ENCODE measurements around the gene ATP6V0B. TPM values are rescaled to one million over a fixed set of nuclear protein-coding genes. Genes with fewer than 3 reads are reported as not detected.

The ATP6V0B gene
- total and polyA plus RNA-seq, 2 of the 4 experiments (the other 2 are of a cell fraction) = 72.1 to 169 TPM

GRCh38 chr1:44027320-44027719 is 52.6 kb downstream of the ATP6V0B start:
- CTCF ChIA-PET = interaction anchor here (1.1 kb wide), 1 partner anchor 21 kb away, joined by 3 read pairs; no protein-coding TSS in a partner anchor
- WGBS, 2 experiments (ENCODE audit: extremely low coverage in 2 of 2, insufficient read length in 1 of 2) = 100% methylated on average over 2 of the region's 3 CpGs; no CpG with 5 or more reads in 1 of the 2 experiments
- no TSS peak for BruUV-seq (replicated peaks)

More at GRCh38 chr1:44027320-44027719, 52.6 kb downstream of the ATP6V0B start:
- H3K4me1 ChIP-seq (ENCODE audit: control insufficient read depth, insufficient read depth, low read length) = peaks cover 18% of the 10 kb centered on the region
- intact Hi-C loops (cut with micrococcal nuclease) = no loop called here
- no peak for ATAC-seq (ENCODE audit: low read depth)
- peaks cover 0 to 14% of the 10 kb centered on the region in 2 experiments; a peak in 2 of 4 replicates for H3K79me1 ChIP-seq (ENCODE audit: low read depth in 1 of 2, low read length in 2 of 2)
- DNase-seq = no peak
- H3K4ac ChIP-seq (ENCODE audit: low read depth, low read length) = no peak overlapping the region
- no peak overlapping the region for H4K8ac ChIP-seq (ENCODE audit: low read depth in 2 of 2, low read length in 2 of 2)
- POLR2A ChIA-PET (ENCODE audit: unreplicated experiment) = no interaction called here
- H3K27ac ChIP-seq (ENCODE audit: insufficient read depth, low read length) = no peak overlapping the region
- H4K20me1 ChIP-seq (ENCODE audit: insufficient read depth, low read length) = no peaks in the 10 kb centered on the region
- H2AFZ ChIP-seq (replicated peaks; ENCODE audit: low read length, poor library complexity) = no peak overlapping the region
- no peak overlapping the region for H3K4me2 ChIP-seq (ENCODE audit: low read depth, low read length)
- no peak overlapping the region for H2AK9ac ChIP-seq (replicated peaks; ENCODE audit: low read depth, low read length, poor library complexity)
- H3K9ac ChIP-seq (ENCODE audit: low read depth, low read length) = no peak overlapping the region
- H2BK15ac ChIP-seq (ENCODE audit: low read depth, low read length) = no peak overlapping the region
- no peak overlapping the region for H2BK5ac ChIP-seq (ENCODE audit: low read depth, low read length, poor library complexity, severe bottlenecking)
- 0 out of 2 replicates have a peak, but pooled peaks cover 11% of the 10 kb centered on the region for H3K9me1 ChIP-seq (ENCODE audit: insufficient read depth, low read length)
- H4K91ac ChIP-seq (ENCODE audit: insufficient read depth, low read depth, low read length) = no peak overlapping the region
- in situ Hi-C loops (cut with MboI; ENCODE audit: low sequenced_read_pairs) = no loop called here
- H4K5ac ChIP-seq (ENCODE audit: low read depth, low read length) = no peak overlapping the region
- H2BK120ac ChIP-seq (ENCODE audit: low read depth, low read length) = no peak overlapping the region
- H3K18ac ChIP-seq (ENCODE audit: low read depth, low read length) = no peak overlapping the region
- no peak overlapping the region for H2AK5ac ChIP-seq (ENCODE audit: low read depth, low read length)
- no peak overlapping the region for H3K56ac ChIP-seq (ENCODE audit: extremely low read depth, insufficient read depth, low read length)
- H3K27me3 ChIP-seq (ENCODE audit: control insufficient read depth, insufficient read depth, low read length) = no peaks in the 10 kb centered on the region
- no peak overlapping the region for H3K4me3 ChIP-seq (ENCODE audit: insufficient read depth, low read depth, low read length)
- H3K36me3 ChIP-seq (ENCODE audit: control insufficient read depth, insufficient read depth, low read length) = peaks cover 10% of the 10 kb centered on the region; the same call in 1 of the 2 replicates
- H2BK20ac ChIP-seq (ENCODE audit: low read depth, low read length) = no peak overlapping the region
- H3K14ac ChIP-seq (replicated peaks; ENCODE audit: low read depth, low read length) = no peak overlapping the region
- no peaks in the 10 kb centered on the region for H3K9me3 ChIP-seq (ENCODE audit: control insufficient read depth, insufficient read depth, low read length)
- no peak for TF ChIP-seq BHLHE40 (IDR thresholded peaks at IDR 0.05; ENCODE audit: low read depth, low read length)
- peak; percentile 18; the same call in 1 of the 2 replicates for TF ChIP-seq MAFK (IDR thresholded peaks at IDR 0.05; ENCODE audit: low read depth, low read length)
- no peak for TF ChIP-seq NFE2L2 (IDR thresholded peaks at IDR 0.05; ENCODE audit: low read depth, low read length)
- dilution Hi-C loops (cut with HindIII; ENCODE audit: low sequenced_read_pairs, unreplicated experiment) = no loop called here
- H3K23ac ChIP-seq (ENCODE audit: low read depth, low read length) = no peak overlapping the region

Other genes starting within 250 kb of the ATP6V0B start
- not detected in 2 replicates for gene ARTN, start 41.2 kb upstream of the ATP6V0B start, total RNA-seq (2012; rRNA removed)
- 0.23 and 0.29 TPM in 2 replicates for gene ARTN, start 41.2 kb upstream of the ATP6V0B start, polyA plus RNA-seq (2012; rRNA removed)
- 14.2 and 15.2 TPM in 2 replicates for gene IPO13, start 28.0 kb upstream of the ATP6V0B start, total RNA-seq (2012; rRNA removed)
- gene IPO13, start 28.0 kb upstream of the ATP6V0B start, polyA plus RNA-seq (2012; rRNA removed) = 18.7 and 19.0 TPM in 2 replicates
- gene DPH2, start 5.0 kb upstream of the ATP6V0B start, total RNA-seq (2012; rRNA removed) = 18.9 and 21.0 TPM in 2 replicates
- gene DPH2, start 5.0 kb upstream of the ATP6V0B start, polyA plus RNA-seq (2012; rRNA removed) = 32.2 and 38.0 TPM in 2 replicates
- 57.2 and 60.8 TPM in 2 replicates for gene B4GALT2, start 4.2 kb downstream of the ATP6V0B start, total RNA-seq (2012; rRNA removed)
- 52.3 and 74.7 TPM in 2 replicates for gene B4GALT2, start 4.2 kb downstream of the ATP6V0B start, polyA plus RNA-seq (2012; rRNA removed)
- gene CCDC24, start 16.6 kb downstream of the ATP6V0B start, total RNA-seq (2012; rRNA removed) = 1.4 and 1.7 TPM in 2 replicates
- gene CCDC24, start 16.6 kb downstream of the ATP6V0B start, polyA plus RNA-seq (2012; rRNA removed) = 4.3 and 4.6 TPM in 2 replicates
- gene SLC6A9, start 56.5 kb downstream of the ATP6V0B start, total RNA-seq (2012; rRNA removed) = 1.9 and 2.0 TPM in 2 replicates
- gene SLC6A9, start 56.5 kb downstream of the ATP6V0B start, polyA plus RNA-seq (2012; rRNA removed) = 6.2 and 6.6 TPM in 2 replicates
- gene KLF17, start 143.9 kb downstream of the ATP6V0B start, total RNA-seq (2012; rRNA removed) = 0.28 and 0.36 TPM in 2 replicates
- 0.14 and 0.17 TPM in 2 replicates for gene KLF17, start 143.9 kb downstream of the ATP6V0B start, polyA plus RNA-seq (2012; rRNA removed)
- gene KLF18, start 166.7 kb downstream of the ATP6V0B start, total RNA-seq (2012; rRNA removed) = not detected in 2 replicates
- gene KLF18, start 166.7 kb downstream of the ATP6V0B start, polyA plus RNA-seq (2012; rRNA removed) = not detected in 2 replicates
- gene DMAP1, start 238.5 kb downstream of the ATP6V0B start, total RNA-seq (2012; rRNA removed) = 18.1 and 22.2 TPM in 2 replicates
- 34.3 and 39.4 TPM in 2 replicates for gene DMAP1, start 238.5 kb downstream of the ATP6V0B start, polyA plus RNA-seq (2012; rRNA removed)

Data from IMR-90 (cell line).